GM08714 (cell line): Measurements from ENCODE around the gene MELK.
"Not testable (repeated sequence)": the region's sequence is repeated elsewhere in the genome, so short reads cannot be mapped to it uniquely, and the experiment has no call there.

Source experiments
- H3K4me3 ChIP-seq: fragments of 200-500 bp; sonication (Bioruptor generic); 2 replicates; pipeline ENCODE4 v1.5.1; 2014; ENCODE audit warnings: mild to moderate bottlenecking, low read length, inconsistent platforms
- ZNF274 ChIP-seq: IDR thresholded peaks from 2 replicates; pipeline ENCODE4 v1.6.1; 2012; ENCODE audit warnings: mild to moderate bottlenecking, low read depth, low read length

The MELK gene

DNA sequence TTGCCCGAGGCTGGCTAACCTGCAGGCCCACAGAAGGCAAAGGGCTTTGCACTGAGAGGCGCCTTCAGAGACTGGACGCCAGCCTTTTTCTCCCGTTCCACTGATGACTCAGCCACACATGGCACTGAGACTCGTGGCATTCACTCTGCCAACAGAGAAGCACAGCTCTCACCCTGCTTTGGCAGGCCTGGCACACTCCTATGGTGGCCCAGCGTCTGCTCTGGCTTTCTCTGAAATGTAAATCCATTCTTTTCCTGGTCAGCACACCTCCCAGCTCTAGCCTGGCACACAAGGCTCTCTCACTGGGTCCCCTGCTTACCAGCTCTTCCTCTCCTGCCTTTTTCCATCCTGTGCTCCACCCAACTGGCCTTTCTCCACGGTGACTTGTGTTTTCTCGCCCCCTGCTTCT is 5.9 kb upstream of the MELK start:
- TF ChIP-seq ZNF274 = no peak
- H3K4me3 ChIP-seq = no peak overlapping the region

DNA sequence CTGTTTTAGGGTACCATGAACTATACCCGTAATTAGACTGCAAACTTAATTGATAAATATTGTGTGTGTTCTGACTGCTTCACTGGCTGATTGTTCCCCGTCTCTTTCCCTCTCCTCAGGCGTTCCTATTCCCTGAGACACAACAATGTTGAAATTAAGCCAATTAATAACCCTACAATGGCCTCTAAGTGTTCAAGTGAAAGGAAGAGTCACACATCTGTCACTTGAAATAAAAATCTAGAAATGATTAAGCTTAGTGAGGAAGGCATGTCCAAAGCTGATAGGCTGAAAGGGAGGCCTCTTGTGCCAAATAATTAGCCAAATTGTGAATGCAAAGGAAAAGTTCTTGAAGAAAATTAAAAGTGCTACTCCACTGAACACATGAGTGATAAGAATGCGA is 4.0 kb upstream of the MELK start:
- H3K4me3 ChIP-seq = not testable (repeated sequence)

DNA sequence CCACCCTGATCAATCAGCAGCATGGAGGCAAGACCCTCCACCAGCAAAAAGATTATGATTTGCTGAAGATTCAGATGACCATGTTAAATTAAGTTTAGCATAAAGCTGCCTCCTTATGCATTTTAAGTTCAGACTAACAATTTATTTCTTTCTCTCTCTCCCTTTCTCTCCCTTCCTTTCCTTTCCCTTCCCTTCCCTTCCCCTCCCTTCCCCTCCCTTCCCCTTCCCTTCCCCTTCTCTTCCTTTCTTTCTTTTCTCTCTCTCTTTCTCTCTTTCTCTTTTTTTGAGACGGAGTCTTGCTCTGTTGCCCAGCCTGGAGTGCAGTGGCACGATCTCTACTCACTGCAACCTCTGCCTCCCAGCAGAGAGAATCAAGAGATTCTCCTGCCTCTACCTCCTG is 1.4 kb upstream of the MELK start:
- no peak overlapping the region for H3K4me3 ChIP-seq
- TF ChIP-seq ZNF274 = no peak

DNA sequence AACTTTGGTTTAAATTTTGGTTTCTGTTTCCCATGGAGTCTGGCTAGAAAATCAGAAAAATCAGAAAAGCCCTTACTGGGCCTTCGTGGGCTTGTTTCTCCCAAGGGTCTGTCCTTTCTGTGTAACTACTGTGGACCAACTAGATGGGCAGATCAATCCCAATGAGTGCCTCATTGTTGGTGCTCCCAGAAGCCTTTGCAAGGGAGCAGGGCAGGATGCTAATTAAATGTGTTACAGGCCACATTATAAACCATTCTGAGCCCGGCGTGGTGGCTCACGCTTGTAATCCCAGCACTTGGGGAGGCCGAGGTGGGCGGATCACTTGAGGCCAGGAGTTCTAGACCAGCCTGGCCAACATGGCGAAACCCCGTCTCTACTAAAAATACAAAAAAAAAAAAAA is 1.4 kb downstream of the MELK start:
- H3K4me3 ChIP-seq = peak overlapping the region; percentile 96

DNA sequence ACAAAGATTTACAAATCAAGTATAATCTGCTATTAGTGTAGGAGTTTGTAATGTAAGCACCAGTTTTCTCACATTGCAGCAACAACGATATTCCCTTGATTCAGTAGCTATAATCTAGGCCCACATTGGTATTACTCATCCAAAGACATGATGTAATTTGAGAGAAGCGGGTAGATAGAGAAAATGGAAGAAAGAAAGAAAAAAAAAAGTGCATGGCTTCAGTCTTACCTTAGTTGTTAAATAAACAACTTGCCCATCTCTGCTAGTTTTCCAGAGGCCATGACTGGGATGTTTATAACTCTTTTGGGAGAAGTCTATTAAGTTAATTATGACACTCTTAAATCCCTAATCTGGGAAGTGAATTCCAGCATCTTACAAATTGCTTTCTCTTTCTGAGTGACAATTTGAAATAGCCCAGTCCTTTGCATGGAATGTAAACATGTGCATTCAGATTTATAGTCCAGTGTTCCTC is 2.8 kb downstream of the MELK start:
- no peak for TF ChIP-seq ZNF274
- H3K4me3 ChIP-seq = no peak overlapping the region

DNA sequence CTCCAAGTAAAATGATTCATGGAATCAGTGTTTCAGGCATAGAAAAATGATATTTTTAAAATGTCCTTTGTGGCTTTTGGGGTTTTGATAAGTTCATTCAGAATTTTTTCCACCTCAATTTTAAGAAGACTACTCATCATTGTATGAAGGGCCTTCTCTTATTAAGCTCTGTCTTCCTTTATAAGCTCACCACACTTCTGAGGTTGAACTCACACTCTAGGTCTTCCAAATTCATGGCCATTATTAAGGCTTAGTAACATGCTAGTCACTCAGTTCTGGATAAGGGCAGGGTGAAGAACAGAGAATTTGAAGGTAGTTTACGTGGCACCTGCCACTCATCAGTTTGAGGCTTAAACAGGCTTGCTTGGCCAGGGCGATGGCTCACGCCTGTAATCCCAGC is 4.2 kb downstream of the MELK start:
- H3K4me3 ChIP-seq = no peak overlapping the region
- TF ChIP-seq ZNF274 = no peak

DNA sequence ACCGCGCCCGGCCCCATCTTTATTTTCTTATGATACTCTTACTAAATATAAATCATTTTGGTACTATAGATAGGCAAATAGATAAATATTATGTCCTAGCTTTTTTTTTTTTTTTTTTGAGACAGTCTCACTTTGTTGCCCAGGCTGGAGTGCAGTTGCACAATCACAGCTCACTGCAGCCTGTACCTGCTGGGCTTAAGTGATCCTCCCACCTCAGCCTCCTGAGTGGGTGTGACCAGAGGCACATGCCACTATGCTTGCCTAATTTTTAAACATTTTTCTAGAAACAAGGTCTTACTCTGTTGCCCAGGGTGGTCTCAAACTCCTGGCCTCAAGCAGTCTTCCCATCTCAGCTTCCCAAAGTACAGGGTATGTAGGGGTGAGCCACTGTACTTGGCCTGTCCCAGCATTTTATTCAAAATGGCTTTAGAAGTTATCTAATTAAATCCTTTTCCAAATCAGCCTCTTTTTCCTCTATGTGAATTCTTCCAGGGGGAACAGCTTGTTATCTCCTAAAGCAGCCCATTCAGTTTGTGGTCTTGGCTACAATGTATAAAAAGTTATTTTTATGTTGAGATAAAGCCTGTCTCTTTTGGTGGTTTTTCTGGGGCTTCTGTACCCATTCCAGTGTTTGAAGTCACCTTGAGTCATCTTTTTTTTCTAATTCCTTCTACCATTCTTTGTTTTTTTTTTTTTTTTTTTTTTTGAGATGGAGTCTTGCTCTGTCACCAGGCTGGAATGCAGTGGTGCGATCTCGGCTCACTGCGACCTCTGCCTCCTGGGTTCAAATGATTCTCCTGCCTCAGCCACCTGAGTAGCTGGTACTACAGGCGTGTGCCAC is 12.1 kb downstream of the MELK start:
- no peak overlapping the region for H3K4me3 ChIP-seq
- TF ChIP-seq ZNF274 = no peak

DNA sequence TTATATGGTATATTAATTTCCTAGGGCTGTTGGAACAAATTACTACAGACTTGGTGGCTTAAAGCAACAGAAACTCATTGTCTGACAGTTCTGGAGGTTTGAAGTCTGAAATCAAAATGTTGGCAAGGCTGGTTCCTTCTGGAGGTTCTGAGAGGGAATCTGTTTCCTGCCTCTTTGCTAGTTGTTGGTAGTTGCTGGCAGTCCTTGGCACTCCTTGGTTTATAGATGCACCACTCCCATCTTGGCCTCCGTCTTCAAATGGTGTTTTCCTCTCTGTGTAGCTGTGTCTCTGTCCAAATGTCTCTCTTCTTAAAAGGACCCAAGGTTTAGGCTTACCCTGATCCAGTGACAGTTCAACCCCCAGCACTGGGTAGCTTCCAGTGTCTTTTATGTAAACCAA is 17.5 kb downstream of the MELK start:
- no peak for TF ChIP-seq ZNF274
- no peak overlapping the region for H3K4me3 ChIP-seq

DNA sequence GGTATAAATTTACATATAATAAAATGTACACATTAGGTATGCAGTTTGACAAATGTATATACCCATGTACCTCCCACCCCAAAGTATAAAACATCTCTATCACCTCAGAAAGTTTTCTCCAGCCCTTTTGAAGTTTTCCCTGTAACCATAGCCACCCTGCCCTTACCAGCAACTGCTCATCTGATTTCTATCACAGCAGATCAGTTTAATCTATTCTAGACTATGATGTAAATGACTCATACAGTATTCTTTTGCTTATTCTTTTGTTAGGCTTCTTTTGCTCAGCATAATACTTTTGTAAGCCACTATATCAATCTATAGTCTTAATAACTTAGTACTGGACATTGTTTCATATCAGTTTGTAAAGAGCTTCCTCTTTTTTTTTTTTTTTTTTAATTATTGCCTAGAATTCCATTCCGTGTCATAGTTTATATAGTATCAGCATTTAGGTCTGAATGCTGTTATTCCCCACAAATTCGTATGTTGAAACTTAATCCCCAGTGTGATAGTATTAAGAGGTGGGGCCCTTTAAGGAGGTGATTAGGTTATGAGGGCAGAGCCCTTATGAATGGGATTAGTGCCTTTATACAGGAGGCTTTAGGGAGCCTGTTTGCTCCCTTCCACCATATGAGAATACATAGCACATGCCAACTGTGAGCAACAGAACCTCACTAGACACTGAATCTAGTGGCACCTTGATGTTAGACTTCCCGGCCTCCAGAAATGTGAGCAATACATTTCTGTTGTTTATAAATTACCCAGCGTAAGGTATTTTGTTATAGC is 20.3 kb downstream of the MELK start:
- no peak for TF ChIP-seq ZNF274

DNA sequence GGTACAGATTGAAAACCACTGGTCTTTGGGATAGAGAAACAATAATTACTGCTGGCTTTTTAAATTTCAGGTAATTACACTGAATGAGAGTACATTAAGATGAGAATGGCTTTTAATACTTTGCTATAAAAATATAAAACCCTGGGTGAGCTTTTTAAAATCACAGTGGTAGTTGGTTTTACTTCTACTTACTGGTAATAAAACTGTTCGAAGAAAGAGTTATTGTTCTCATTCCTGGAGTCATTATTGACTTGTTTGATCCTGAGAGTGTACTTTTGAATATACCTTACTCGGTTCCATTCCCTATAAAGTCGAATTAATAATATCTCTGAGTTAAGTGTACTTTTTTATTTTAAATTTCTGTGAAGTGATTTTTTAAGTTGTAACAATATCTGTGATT is 21.5 kb downstream of the MELK start:
- H3K4me3 ChIP-seq = no peak overlapping the region
- TF ChIP-seq ZNF274 = no peak

More for the DNA sequence above, 20.3 kb downstream of the MELK start:
- H3K4me3 ChIP-seq = no peak overlapping the region

DNA sequence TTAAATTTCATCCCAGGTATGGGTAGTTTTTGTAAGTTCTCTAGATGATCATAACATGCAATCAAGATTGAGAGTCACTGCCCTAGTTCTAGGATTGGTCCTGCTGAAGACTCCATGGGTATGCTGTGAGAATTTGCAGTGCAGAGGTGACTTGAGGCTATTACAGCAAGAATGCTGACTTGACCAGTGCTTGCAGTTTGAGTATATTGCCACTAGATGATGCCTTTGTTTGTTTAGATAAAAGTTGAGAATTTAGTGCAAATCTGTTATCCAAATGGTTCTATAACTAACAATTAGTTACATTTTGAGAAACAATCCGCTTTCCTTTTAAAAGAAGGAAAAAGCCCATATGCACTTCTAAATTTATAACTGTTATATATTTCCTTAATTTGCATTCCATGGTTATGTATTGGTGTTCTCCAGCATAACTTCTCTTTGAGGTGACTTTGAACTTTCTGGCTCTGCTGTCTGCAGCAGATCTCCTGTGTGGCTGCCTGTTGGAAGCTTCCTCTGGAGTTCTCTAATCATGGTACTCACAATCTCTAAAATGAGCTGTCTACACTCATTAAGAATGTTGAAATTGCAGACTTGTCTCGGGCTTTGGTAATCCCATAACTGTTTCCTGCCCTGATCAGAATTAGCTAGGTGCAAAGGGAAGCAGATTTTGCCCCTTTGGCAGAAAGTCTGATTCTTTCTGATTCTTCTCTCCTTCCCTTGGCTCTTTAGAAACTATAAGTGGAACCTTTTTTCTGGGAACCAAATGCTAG is 24.9 kb downstream of the MELK start:
- no peak overlapping the region for H3K4me3 ChIP-seq
- TF ChIP-seq ZNF274 = no peak

DNA sequence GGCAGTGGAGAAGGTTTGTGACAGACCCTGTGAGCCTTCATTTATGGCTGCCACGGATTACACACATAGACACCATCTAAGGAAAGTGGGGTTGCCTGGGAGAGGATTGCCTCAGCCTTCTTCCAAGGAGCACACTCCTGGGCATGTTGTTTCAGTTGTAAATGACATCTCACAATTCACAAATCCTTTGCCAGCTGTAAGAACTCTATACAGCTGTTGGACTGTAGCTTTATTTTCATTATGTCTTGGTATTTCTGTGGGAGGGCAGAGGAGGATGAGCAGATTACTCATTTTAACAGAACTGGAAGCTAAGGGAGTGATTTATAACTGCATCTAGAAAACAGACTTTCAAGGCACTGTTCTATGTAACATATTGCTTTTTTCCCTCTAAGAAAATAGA is 25.6 kb downstream of the MELK start:
- no peak overlapping the region for H3K4me3 ChIP-seq
- TF ChIP-seq ZNF274 = no peak

DNA sequence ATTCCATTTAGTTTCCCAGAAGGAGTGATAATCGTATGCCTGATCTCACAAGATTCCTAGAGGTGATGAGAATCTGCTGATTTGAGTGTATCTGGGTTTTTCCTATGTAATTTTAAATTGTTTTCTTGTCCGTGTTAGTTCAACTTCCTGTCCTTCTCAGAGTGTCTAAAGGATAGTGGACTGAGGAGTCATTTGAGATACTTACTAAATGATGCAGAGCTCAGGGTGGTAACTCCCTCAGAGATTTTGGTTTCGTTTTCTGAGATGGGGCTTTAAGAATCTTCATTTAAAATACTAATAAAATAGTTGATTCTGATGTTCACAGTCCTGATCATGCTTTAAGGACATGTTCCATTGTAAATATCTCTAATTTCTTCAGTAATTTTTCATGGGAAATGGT is 30.3 kb downstream of the MELK start:
- H3K4me3 ChIP-seq = 0 out of 2 replicates have a peak overlapping the region, but pooled peaks have one; percentile 4
- TF ChIP-seq ZNF274 = no peak

DNA sequence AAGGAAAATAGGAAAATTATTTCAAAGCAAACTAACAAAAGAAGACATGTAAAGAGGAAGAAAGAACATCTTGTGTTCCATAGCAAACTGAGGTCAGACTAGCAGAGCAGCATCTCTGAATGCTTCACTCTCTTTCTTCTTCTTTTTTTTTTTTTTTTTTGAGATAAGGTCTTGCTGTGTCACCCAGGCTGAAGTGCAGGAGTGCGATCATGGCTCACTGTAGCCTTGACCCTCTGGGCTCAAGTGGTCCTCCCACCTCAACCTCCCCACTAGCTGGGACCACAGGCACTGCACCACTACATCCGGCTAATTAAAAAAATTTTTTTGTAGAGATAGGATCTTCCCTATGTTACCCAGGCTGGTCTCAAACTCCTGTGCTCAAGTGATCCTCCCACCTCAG is 36.6 kb downstream of the MELK start:
- no peak for TF ChIP-seq ZNF274
- no peak overlapping the region for H3K4me3 ChIP-seq
